HG02943 (cell line): ENCODE measurements around the gene CA5A.

Experiments
- ATAC-seq: cut with Tn5 transposase; IDR thresholded peaks from one replicate; pipeline ENCODE4 v1.9.1; 2021; ENCODE audit warnings: mild to moderate bottlenecking, low read depth, moderate library complexity; ENCODE audit not compliant: unreplicated experiment

The CA5A gene

DNA sequence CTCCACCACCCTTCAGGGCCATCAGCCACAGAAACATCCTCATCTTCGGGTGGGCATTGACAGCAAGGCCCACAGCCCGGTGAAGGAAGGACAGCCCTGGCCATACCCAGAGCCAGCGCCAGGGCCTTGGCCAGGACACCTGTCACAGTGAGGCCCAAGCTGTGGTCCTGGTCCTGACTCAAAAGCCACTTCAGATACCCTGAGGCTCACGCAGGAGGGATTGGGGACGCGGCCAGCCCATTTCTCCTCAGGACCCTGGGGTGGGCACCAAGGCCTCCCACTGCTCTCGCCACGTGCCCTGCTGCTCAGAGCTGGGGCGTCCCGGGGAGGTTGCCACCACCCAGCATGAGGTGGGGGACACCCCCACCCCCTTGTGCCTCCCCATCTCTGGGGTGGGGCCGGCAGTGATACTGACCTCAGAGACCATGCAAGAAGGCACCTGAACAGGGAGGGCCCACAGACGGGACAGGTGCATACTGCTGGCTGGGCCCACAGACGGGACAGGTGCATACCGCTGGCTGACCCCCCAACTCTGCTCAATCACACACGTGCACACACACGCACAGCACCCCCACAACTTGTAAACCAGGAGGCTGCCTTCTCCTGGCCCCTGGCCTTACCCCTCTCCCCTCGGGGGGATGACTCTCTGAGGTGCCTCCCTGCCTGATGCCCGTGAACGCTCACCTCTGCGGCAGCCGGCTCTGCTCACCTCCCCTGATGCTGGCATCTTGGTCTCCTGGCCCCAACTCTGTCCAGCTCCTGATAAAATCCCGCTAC is 81.2 kb downstream of the CA5A start:
- no peak for ATAC-seq

- ATAC-seq = no peak
These were observed 82.0 kb downstream of the CA5A start for GRCh38 chr16:87854053-87854906.

- ATAC-seq = no peak
These were observed 82.8 kb downstream of the CA5A start for GRCh38 chr16:87853411-87854052.

DNA sequence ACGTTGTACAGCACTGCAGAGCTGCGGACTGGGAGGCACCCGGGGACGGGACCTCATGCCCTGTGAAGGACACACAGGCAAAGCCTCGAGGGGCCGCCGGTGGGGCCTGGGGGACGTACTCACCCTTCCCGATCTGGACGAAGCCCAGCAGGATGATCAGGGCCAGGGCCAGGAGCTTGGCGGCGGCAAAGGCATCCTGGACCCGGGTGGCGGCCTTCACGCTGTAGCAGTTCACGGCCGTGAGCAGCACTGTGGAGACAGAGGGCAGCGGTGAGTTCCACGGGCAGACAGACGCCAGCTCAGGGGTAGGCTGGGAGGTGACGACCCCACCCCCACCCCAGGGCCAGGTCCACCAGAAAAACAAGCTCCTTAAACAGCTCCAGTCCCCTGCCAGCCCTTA is 84.7 kb downstream of the CA5A start:
- ATAC-seq = no peak

DNA sequence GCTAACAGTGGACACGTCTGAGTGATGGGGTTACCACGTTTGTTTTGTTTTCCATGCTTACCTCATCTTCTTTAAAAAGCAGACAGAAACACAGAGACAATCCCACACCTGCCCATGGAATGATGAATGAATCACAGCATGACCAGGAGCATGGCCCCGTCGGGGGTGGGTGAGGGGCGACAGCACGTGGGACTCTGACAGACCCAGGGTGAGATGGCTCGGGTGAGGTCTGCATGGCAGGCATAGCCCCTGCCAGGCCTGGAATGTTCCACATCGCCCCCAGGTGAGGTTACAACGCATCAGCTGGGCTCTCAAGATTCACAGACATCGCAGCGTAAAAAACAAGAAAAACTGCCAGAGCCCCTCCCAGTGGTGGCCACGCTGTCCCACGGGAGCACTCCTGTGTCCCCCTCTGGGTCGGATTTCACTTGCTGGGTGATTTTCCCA is 85.2 kb downstream of the CA5A start:
- no peak for ATAC-seq

- no peak for ATAC-seq
These were observed 86.0 kb downstream of the CA5A start for GRCh38 chr16:87850009-87851006.

DNA sequence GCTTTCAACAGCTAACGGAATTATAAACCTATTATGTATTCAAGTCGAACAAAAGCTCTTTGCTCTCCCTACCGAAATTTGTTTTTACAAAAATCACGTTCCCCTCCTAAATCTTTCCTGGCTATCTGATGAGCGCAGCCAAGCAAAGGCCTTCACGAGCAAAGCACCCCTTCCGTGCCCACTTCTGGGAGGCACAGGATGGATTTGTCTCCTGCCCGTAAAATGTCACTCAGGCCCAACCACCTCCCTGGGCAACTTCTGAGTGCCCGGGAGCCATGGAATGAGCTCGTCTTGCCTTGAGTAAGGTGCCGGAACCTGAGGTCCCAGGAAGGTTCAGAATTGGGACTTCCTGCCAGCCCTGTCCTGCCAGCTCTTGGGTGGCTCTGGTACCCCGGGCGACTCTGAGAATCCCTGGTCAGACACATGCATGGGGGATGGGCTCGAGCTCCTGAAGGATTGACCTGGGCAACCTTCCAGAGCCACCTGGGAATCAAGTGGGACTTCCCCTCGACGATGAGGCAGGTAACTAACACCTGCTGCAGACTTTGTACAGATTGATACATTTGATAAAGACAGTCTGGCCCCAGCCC is 86.8 kb downstream of the CA5A start:
- ATAC-seq = no peak

- ATAC-seq = no peak
These were observed 87.5 kb downstream of the CA5A start for GRCh38 chr16:87848676-87849345.

GRCh38 chr16:87847785-87848675 is 88.3 kb downstream of the CA5A start:
- ATAC-seq = no peak

- no peak for ATAC-seq
These were observed 88.9 kb downstream of the CA5A start for GRCh38 chr16:87847467-87847784.

- ATAC-seq = no peak
These were observed 89.4 kb downstream of the CA5A start for GRCh38 chr16:87846705-87847466.

DNA sequence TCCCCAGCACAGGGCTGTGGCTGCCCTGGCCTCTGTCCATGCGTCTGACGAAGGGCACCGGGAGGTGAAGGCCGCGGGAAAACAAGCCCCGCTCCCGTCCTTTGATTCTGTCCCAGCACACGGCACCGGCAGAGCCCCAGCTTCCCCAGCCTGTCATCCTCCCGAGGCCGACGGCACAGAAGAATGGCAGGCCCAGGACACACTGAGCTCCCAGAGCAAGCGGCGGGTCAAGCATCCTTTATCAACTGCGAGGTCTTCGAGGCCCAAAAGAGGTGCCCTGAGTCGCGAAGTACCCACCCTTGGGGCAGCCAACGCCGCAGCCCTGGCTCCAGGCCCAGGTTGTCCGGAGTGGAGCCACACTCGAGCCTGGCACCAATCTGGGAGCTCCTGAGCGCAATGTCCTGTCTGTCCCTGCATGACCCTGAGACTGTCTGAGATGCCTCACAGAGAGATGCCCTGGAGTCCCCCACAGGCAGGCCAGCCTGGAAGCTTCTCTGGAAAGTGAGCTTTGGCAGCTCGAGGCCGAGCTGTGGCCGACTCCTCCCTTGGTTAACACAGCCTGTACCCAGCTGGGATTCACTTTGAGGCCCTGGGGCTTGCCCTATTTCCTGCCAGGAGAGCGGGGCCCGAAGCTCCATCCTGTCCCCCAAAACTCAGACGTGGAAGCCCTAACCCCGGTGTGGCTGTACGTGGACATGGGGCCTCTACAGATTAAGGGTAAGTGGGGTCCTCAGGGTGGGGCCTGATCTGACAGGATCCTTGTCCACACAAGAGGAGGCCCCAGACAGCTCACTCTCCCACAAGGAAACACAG is 90.3 kb downstream of the CA5A start:
- ATAC-seq = no peak

DNA sequence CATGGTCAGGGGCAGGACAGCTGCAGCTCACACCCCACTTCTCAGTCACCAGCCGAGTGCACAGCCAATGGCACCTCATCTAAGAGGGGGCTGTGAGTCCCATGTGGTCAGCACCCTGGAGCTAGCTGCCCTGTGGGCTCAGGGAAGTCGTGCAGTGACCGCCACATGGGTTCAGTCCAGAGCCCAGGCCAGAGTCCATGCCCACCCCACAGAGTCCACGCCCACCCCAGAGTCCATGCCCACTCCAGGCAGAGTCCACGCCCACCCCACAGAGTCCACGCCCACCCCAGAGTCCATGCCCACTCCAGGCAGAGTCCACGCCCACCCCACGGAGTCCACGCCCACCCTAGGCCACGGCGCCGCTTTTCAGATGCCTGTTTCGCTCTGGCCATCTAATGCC is 91.1 kb downstream of the CA5A start:
- ATAC-seq = no peak

GRCh38 chr16:87844809-87845208 is 91.5 kb downstream of the CA5A start:
- no peak for ATAC-seq

GRCh38 chr16:87844120-87844733 is 92.1 kb downstream of the CA5A start:
- no peak for ATAC-seq

- no peak for ATAC-seq
These were observed 92.6 kb downstream of the CA5A start for GRCh38 chr16:87843678-87844105.
